Osteoblast (primary cell): ENCODE measurements around the gene SLIT3. TPM values are rescaled to one million over a fixed set of nuclear protein-coding genes. Genes with fewer than 3 reads are reported as not detected.
A peak's percentile ranks its signal among the peaks of the same experiment; 100 is the strongest.

Experiments
- DNase-seq: peaks from one replicate; pipeline ENCODE4 v3.0.0; 2011; ENCODE audit warnings: low spot score, mixed read lengths; ENCODE audit not compliant: insufficient read length; ENCODE audit errors: missing footprints
- H2AFZ ChIP-seq: 2 replicates; pipeline ENCODE4 v1.6.0; 2011; ENCODE audit warnings: mild to moderate bottlenecking, low read length
- H3K27ac ChIP-seq: 2 replicates; pipeline ENCODE4 v1.5.1; 2011; ENCODE audit warnings: mild to moderate bottlenecking, low read depth, low read length, moderate library complexity
- H3K27me3 ChIP-seq: 2 replicates; pipeline ENCODE4 v1.6.0; 2012; ENCODE audit warnings: mild to moderate bottlenecking, control low read depth, inconsistent platforms, low read length, moderate library complexity; ENCODE audit not compliant: insufficient read depth
- H3K36me3 ChIP-seq: 2 replicates; pipeline ENCODE4 v1.5.1; 2011; ENCODE audit warnings: mild to moderate bottlenecking, low read length, control low read depth, moderate library complexity; ENCODE audit not compliant: insufficient read depth
- H3K4me1 ChIP-seq: 2 replicates; pipeline ENCODE4 v1.5.1; 2011; ENCODE audit warnings: mild to moderate bottlenecking, low read length, control low read depth, moderate library complexity; ENCODE audit not compliant: insufficient read depth
- H3K4me2 ChIP-seq: 2 replicates; pipeline ENCODE4 v1.6.0; 2011; ENCODE audit warnings: mild to moderate bottlenecking, low read length; ENCODE audit not compliant: insufficient read depth
- H3K4me3 ChIP-seq: fragments of 200-600 bp; sonication (generic); 3 replicates; pipeline ENCODE4 v1.5.1; 2012; ENCODE audit warnings: mild to moderate bottlenecking, low read length, inconsistent platforms; ENCODE audit not compliant: insufficient read depth
- H3K79me2 ChIP-seq: 2 replicates; pipeline ENCODE4 v1.6.0; 2012; ENCODE audit warnings: mild to moderate bottlenecking, low read length, control low read depth, inconsistent platforms; ENCODE audit not compliant: insufficient read depth
- H3K9me3 ChIP-seq: 2 replicates; pipeline ENCODE4 v1.5.1; 2011; ENCODE audit warnings: low read depth, low read length, control low read depth
- H4K20me1 ChIP-seq: 2 replicates; pipeline ENCODE4 v1.6.0; 2012; ENCODE audit warnings: mild to moderate bottlenecking, low read length, control low read depth; ENCODE audit not compliant: insufficient read depth
- CTCF ChIP-seq: IDR thresholded peaks from 2 replicates; pipeline ENCODE4 v1.5.1; 2011; ENCODE audit warnings: mild to moderate bottlenecking, low read depth, low read length, moderate library complexity; ENCODE audit errors: extremely low read depth
- total RNA-seq: library from RNA; depleted of rRNA; stranded (reverse); fragments of >200 nt; gene quantifications from 2 replicates; pipeline ENCODE4 v1.2.3, GENCODE V29; 2012

Gene SLIT3
- total RNA-seq, 1 donor = 37.6 TPM

- DNase-seq = no peak
- Histone ChIP-seq H3K27ac (no peak overlapping the region), H3K4me3 (no peak overlapping the region), H3K79me2 (no peaks in the 10 kb centered on the region), H3K27me3 (no peaks in the 10 kb centered on the region), H3K36me3 (no peaks in the 10 kb centered on the region), H2AFZ (no peak overlapping the region), H3K9me3 (peaks cover 3% of the 10 kb centered on the region), H3K4me1 (peaks cover 9% of the 10 kb centered on the region), H4K20me1 (no peaks in the 10 kb centered on the region), H3K4me2 (no peak overlapping the region)
- TF ChIP-seq CTCF = no peak
Measured at GRCh38 chr5:169202969-169203368, 98.0 kb downstream of the SLIT3 start.

DNA sequence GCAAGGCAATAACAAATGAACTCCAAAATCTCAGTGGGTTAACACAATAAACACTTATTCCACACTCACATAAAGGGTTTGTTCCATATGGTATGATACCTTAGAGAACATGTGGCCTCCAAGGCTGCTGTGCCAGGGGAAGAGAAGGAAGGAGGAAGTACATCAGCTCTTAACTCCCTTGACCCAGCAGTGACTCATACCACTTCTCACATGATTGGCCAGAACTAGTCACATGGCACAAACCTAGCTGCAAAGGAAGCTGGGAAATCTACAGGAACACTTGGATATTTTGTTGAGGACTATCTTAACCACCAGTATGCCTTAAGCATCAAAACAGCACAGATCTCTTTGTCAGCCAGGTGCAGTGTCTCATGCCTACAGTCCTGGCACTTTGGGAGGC is 99.3 kb downstream of the SLIT3 start:
- no peak for TF ChIP-seq CTCF
- H3K27me3 ChIP-seq = no peaks in the 10 kb centered on the region

GRCh38 chr5:169200125-169200778 is 100.7 kb downstream of the SLIT3 start:
- H3K4me3 ChIP-seq = no peak overlapping the region
- H3K27ac ChIP-seq = no peak overlapping the region
- H4K20me1 ChIP-seq = no peaks in the 10 kb centered on the region
- H3K4me2 ChIP-seq = no peak overlapping the region
- peaks cover 3% of the 10 kb centered on the region for H3K9me3 ChIP-seq
- no peak overlapping the region for H2AFZ ChIP-seq
- TF ChIP-seq CTCF = no peak
- no peaks in the 10 kb centered on the region for H3K79me2 ChIP-seq
- H3K36me3 ChIP-seq = no peaks in the 10 kb centered on the region
- H3K27me3 ChIP-seq = no peaks in the 10 kb centered on the region
- peaks cover 19% of the 10 kb centered on the region for H3K4me1 ChIP-seq
- no peak for DNase-seq

More for the DNA sequence above, 99.3 kb downstream of the SLIT3 start:
- H3K4me2 ChIP-seq = no peak overlapping the region
- H3K4me1 ChIP-seq = peaks cover 9% of the 10 kb centered on the region
- H3K4me3 ChIP-seq = no peak overlapping the region
- H3K36me3 ChIP-seq = no peaks in the 10 kb centered on the region
- H4K20me1 ChIP-seq = no peaks in the 10 kb centered on the region
- H3K27ac ChIP-seq = no peak overlapping the region
- DNase-seq = no peak
- H2AFZ ChIP-seq = no peak overlapping the region
- H3K79me2 ChIP-seq = no peaks in the 10 kb centered on the region
- H3K9me3 ChIP-seq = peaks cover 3% of the 10 kb centered on the region

- H3K4me3 ChIP-seq = no peak overlapping the region
- H3K36me3 ChIP-seq = no peaks in the 10 kb centered on the region
- H3K79me2 ChIP-seq = no peaks in the 10 kb centered on the region
- H2AFZ ChIP-seq = no peak overlapping the region
- H3K4me1 ChIP-seq = peaks cover 14% of the 10 kb centered on the region
- H3K27ac ChIP-seq = no peak overlapping the region
- TF ChIP-seq CTCF = peak; percentile 17
- no peaks in the 10 kb centered on the region for H4K20me1 ChIP-seq
- peaks cover 3% of the 10 kb centered on the region for H3K9me3 ChIP-seq
- no peaks in the 10 kb centered on the region for H3K27me3 ChIP-seq
- no peak for DNase-seq
- no peak overlapping the region for H3K4me2 ChIP-seq
Measured at GRCh38 chr5:169197343-169197742, 103.6 kb downstream of the SLIT3 start.
